K562 (cell line): ENCODE measurements around the gene PKLR. TPM values are rescaled to one million over a fixed set of nuclear protein-coding genes. Genes with fewer than 3 reads are reported as not detected.
A peak's percentile ranks its signal among the peaks of the same experiment; 100 is the strongest.

Experiments used
- BDP1 ChIP-seq: IDR thresholded peaks from 3 replicates; pipeline ENCODE4 v1.6.1; 2011; ENCODE audit not compliant: insufficient read length, insufficient read depth
- CBX2 ChIP-seq: fragments of 200-600 bp; sonication (generic); IDR thresholded peaks from one replicate; pipeline ENCODE4 v1.6.1; 2012; ENCODE audit warnings: mild to moderate bottlenecking, low read length, inconsistent platforms; ENCODE audit not compliant: insufficient read depth, poor library complexity, severe bottlenecking
- CCNT2 ChIP-seq: IDR thresholded peaks from 2 replicates; pipeline ENCODE4 v1.6.1; 2011; ENCODE audit warnings: borderline replicate concordance, low read depth, mild to moderate bottlenecking, moderate library complexity, mixed read lengths, low read length; ENCODE audit not compliant: insufficient read length; ENCODE audit errors: extremely low read depth
- GABPA ChIP-seq: fragments of 200-800 bp; sonication (Bioruptor generic); conservative IDR thresholded peaks from 2 replicates; pipeline ENCODE4 v1.6.1; 2016; ENCODE audit warnings: low read depth, missing genetic modification characterization, missing compliant biosample characterization
- HMG20A ChIP-seq: fragments of 450-650 bp; formaldehyde crosslinking; conservative IDR thresholded peaks from 2 replicates; pipeline ENCODE4 v1.4.0; 2020; ENCODE audit warnings: mild to moderate bottlenecking, mixed read lengths
- IRF2 ChIP-seq: sonication (generic); formaldehyde crosslinking; IDR thresholded peaks from 2 replicates; pipeline ENCODE4 v1.8.1; 2022; ENCODE audit warnings: mild to moderate bottlenecking, missing genetic modification reagents
- KLF13 ChIP-seq: fragments of 450-650 bp; IDR thresholded peaks from 2 replicates; pipeline ENCODE4 v1.6.1; 2016; ENCODE audit warnings: missing genetic modification characterization, low read depth, mild to moderate bottlenecking, missing compliant biosample characterization, moderate library complexity, borderline replicate concordance
- PRPF4 ChIP-seq: fragments of 200-400 bp; formaldehyde crosslinking; IDR thresholded peaks from one replicate; pipeline ENCODE4 v1.6.1; 2017; ENCODE audit warnings: low read length, low read depth, mild to moderate bottlenecking; ENCODE audit not compliant: insufficient read depth, poor library complexity, severe bottlenecking
- U2AF2 ChIP-seq: fragments of 200-400 bp; formaldehyde crosslinking; optimal IDR thresholded peaks from 2 replicates; pipeline ENCODE3; 2017; ENCODE audit warnings: low read depth, mild to moderate bottlenecking, low read length
- polyA plus RNA-seq, 8 experiments: library from polyadenylated mRNA; depleted of rRNA in 4 of 8; stranded (reverse) in 5 of 8; unstranded in 3 of 8; fragments of >200 nt; fragmentation: Nextera tagmentation in 2 of 8; fragmentation: Illumina TruSeq in 1 of 8; extraction: Ambion mirVana in 2 of 8; extraction: Trizol in 1 of 8; gene quantifications; 2 replicates each; pipeline versions ENCODE4 v1.2.1 to v1.2.3, GENCODE V29; 2011 to 2014; ENCODE audit warnings: inconsistent platforms in 1 of 8, missing spikeins in 1 of 8
- total RNA-seq, 7 experiments: library from RNA; depleted of rRNA in 6 of 7; stranded (reverse); fragments of >200 nt in 6 of 7; fragmentation: Illumina TruSeq in 2 of 7; extraction: Trizol in 2 of 7; gene quantifications; 2 replicates each; pipeline versions ENCODE4 v1.2.1 to v1.2.3, GENCODE V29; 2011 to 2021; ENCODE audit warnings: low replicate concordance in 1 of 7
- TF ChIP-seq, protein P1 (sequence below), 2 experiments: fragments of 450-650 bp in 1 of 2; IDR thresholded peaks; 2 replicates each; pipeline ENCODE4 v1.6.1; 2011 to 2017; ENCODE audit warnings: low read depth in 2 of 2, antibody characterized with exemption in 1 of 2, borderline replicate concordance in 1 of 2, low read length in 1 of 2, mild to moderate bottlenecking in 1 of 2, mixed read lengths in 1 of 2; ENCODE audit not compliant: control insufficient read depth in 1 of 2
- TF ChIP-seq, protein P2 (sequence below), 2 experiments: IDR thresholded peaks; 2 replicates each; pipeline ENCODE4 v1.6.1; 2012; ENCODE audit warnings: improper control_type of control experiment in 2 of 2, low read depth in 2 of 2, low read length in 2 of 2, borderline replicate concordance in 1 of 2
- TF ChIP-seq, protein P3 (sequence below): sonication (generic); formaldehyde crosslinking; IDR thresholded peaks from 2 replicates; pipeline ENCODE4 v1.8.1; 2023; ENCODE audit warnings: mild to moderate bottlenecking, missing genetic modification reagents, moderate library complexity

The PKLR gene
- total and polyA plus RNA-seq, 9 of the 15 experiments (the other 6 are each of a cell fraction or from before 2014, with no cell fraction given) = 10.7 to 78.4 (median 38.2) TPM

- TF ChIP-seq, protein P1, sequence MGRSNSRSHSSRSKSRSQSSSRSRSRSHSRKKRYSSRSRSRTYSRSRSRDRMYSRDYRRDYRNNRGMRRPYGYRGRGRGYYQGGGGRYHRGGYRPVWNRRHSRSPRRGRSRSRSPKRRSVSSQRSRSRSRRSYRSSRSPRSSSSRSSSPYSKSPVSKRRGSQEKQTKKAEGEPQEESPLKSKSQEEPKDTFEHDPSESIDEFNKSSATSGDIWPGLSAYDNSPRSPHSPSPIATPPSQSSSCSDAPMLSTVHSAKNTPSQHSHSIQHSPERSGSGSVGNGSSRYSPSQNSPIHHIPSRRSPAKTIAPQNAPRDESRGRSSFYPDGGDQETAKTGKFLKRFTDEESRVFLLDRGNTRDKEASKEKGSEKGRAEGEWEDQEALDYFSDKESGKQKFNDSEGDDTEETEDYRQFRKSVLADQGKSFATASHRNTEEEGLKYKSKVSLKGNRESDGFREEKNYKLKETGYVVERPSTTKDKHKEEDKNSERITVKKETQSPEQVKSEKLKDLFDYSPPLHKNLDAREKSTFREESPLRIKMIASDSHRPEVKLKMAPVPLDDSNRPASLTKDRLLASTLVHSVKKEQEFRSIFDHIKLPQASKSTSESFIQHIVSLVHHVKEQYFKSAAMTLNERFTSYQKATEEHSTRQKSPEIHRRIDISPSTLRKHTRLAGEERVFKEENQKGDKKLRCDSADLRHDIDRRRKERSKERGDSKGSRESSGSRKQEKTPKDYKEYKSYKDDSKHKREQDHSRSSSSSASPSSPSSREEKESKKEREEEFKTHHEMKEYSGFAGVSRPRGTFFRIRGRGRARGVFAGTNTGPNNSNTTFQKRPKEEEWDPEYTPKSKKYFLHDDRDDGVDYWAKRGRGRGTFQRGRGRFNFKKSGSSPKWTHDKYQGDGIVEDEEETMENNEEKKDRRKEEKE (IDR thresholded peaks at IDR 0.05; ENCODE audit: borderline replicate concordance in 1 of 2, control insufficient read depth in 1 of 2, low read depth in 2 of 2, low read length in 1 of 2) = no peak
- TF ChIP-seq CCNT2 = peak; percentile 81
- TF ChIP-seq GABPA = 0 out of 2 replicates have a peak, but pooled peaks have one; percentile 24
- no peak for TF ChIP-seq BDP1
- no peak for TF ChIP-seq IRF2 (CRISPR knock-in tag)
- TF ChIP-seq, protein P2, sequence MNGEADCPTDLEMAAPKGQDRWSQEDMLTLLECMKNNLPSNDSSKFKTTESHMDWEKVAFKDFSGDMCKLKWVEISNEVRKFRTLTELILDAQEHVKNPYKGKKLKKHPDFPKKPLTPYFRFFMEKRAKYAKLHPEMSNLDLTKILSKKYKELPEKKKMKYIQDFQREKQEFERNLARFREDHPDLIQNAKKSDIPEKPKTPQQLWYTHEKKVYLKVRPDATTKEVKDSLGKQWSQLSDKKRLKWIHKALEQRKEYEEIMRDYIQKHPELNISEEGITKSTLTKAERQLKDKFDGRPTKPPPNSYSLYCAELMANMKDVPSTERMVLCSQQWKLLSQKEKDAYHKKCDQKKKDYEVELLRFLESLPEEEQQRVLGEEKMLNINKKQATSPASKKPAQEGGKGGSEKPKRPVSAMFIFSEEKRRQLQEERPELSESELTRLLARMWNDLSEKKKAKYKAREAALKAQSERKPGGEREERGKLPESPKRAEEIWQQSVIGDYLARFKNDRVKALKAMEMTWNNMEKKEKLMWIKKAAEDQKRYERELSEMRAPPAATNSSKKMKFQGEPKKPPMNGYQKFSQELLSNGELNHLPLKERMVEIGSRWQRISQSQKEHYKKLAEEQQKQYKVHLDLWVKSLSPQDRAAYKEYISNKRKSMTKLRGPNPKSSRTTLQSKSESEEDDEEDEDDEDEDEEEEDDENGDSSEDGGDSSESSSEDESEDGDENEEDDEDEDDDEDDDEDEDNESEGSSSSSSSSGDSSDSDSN (IDR thresholded peaks at IDR 0.05; ENCODE audit: borderline replicate concordance in 1 of 2, low read depth in 2 of 2, low read length in 2 of 2) = 0 out of 4 replicates have a peak, but pooled peaks of 1 of the 2 experiments have one; percentile 47
- no peak for TF ChIP-seq HMG20A (CRISPR knock-in tag)
- no peak for TF ChIP-seq CBX2
- TF ChIP-seq U2AF2 = no peak
- no peak for TF ChIP-seq PRPF4
- TF ChIP-seq KLF13 (tag) = peak; percentile 96
- TF ChIP-seq, protein P3, sequence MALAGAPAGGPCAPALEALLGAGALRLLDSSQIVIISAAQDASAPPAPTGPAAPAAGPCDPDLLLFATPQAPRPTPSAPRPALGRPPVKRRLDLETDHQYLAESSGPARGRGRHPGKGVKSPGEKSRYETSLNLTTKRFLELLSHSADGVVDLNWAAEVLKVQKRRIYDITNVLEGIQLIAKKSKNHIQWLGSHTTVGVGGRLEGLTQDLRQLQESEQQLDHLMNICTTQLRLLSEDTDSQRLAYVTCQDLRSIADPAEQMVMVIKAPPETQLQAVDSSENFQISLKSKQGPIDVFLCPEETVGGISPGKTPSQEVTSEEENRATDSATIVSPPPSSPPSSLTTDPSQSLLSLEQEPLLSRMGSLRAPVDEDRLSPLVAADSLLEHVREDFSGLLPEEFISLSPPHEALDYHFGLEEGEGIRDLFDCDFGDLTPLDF (CRISPR knock-in tag) = peak; percentile 95
Measured at GRCh38 chr1:155277070-155277901, 24.0 kb downstream of the PKLR start, which contains the start of gene HCN3 (continued).
